ENCODE results near the gene FAM13A. TPM values are rescaled to one million over a fixed set of nuclear protein-coding genes. Genes with fewer than 3 reads are reported as not detected.

Gene FAM13A
- total and polyA plus RNA-seq, 2 of the 8 experiments (the other 6 are each of a cell fraction or from before 2014, with no cell fraction given): 7.1 to 16.5 TPM

DNA sequence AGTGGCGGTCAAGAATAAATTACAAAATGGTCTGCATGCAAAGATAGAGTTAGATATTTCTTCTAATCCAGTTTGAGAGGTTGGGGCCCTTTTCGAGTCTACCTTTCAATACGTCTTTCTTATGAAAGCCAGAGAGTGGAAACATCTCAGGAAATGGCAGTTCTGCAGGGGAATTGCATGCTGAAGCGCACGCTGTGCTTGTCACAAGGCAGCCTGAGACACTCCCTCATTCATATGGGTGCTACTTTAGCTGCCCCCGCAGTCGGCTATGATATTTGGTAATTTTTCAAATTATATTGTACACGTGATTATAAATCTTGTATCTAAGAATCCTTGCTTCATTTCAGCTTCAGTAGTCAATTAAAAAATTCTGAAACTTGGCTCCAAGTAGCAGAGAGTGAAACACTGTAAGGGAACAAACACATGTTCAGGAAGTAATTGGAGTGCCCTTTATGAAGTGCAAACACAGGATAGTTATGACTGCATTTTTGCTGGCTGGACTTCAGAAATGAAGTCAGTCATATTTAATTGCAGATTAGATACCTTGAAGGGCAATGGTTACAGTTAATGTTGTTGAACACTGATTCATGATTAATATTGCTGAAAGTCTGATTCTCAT lies 213.8 kb downstream of the FAM13A start:
- FAIRE-seq (no peak), DNase-seq (ENCODE audit: low read depth in 1 of 2, low spot score in 2 of 2) (no peak)
- H4K8ac ChIP-seq (ENCODE audit: extremely low read depth, insufficient read depth, low read length): no peak overlapping the region
- no peak overlapping the region for H3K27ac ChIP-seq (ENCODE audit: low read depth, low read length)
- no peak overlapping the region for H3K4me2 ChIP-seq (ENCODE audit: insufficient read depth in 1 of 2, low read depth in 2 of 2, low read length in 2 of 2)
- H3K4ac ChIP-seq (replicated peaks; ENCODE audit: insufficient read length, low read depth, low read length): no peak overlapping the region
- no peak overlapping the region for H2AFZ ChIP-seq (ENCODE audit: low read length)
- no peak overlapping the region for H4K91ac ChIP-seq (replicated peaks; ENCODE audit: insufficient read length, low read length)
- no peaks in the 10 kb centered on the region for H4K20me1 ChIP-seq (replicated peaks in 1 of 2; ENCODE audit: control insufficient read depth in 1 of 2, insufficient read depth in 2 of 2, low read length in 2 of 2)
- H3K79me1 ChIP-seq (ENCODE audit: low read depth, low read length): no peaks in the 10 kb centered on the region
- H3K79me2 ChIP-seq (ENCODE audit: control insufficient read depth in 1 of 2, insufficient read depth in 2 of 2, low read length in 2 of 2): no peaks in the 10 kb centered on the region
- H2BK15ac ChIP-seq (ENCODE audit: low read length): no peak overlapping the region
- TF ChIP-seq NRF1 (IDR thresholded peaks at IDR 0.05; ENCODE audit: low read depth, low read length) (no peak), NANOG (IDR thresholded peaks at IDR 0.05; ENCODE audit: insufficient read depth, low read depth, low read length, poor library complexity, severe bottlenecking) (no peak), RBBP5 (IDR thresholded peaks at IDR 0.05; ENCODE audit: borderline replicate concordance, low read depth, low read length) (no peak), SIRT6 (IDR thresholded peaks at IDR 0.05; ENCODE audit: low read length) (no peak), SP4 (IDR thresholded peaks at IDR 0.05; ENCODE audit: low read length) (no peak), FOSL1 (IDR thresholded peaks at IDR 0.05; ENCODE audit: insufficient read depth, low read depth, low read length) (no peak)
- no peak overlapping the region for H3K23ac ChIP-seq (ENCODE audit: insufficient read length)
- H3K27me3 ChIP-seq (replicated peaks in 1 of 4; ENCODE audit: control insufficient read depth in 3 of 4, extremely low read depth in 1 of 4, insufficient read depth in 3 of 4, low read length in 3 of 4): no peaks in the 10 kb centered on the region
- H3K14ac ChIP-seq (ENCODE audit: insufficient read length): no peak overlapping the region
- no peaks in the 10 kb centered on the region; a peak in 1 of 7 replicates for H3K4me1 ChIP-seq (replicated peaks in 1 of 4; ENCODE audit: control insufficient read depth in 3 of 4, insufficient read depth in 4 of 4, low read length in 3 of 4)
- no peak overlapping the region for H2AK5ac ChIP-seq (ENCODE audit: low read depth, low read length)
- ChIA-PET POLR2A (ENCODE audit: partially characterized antibody) (no interaction called here), CTCF (ENCODE audit: partially characterized antibody) (no interaction called here)
- no peak overlapping the region for H2BK5ac ChIP-seq (ENCODE audit: low read depth, low read length)
- no peak overlapping the region for H2BK12ac ChIP-seq (ENCODE audit: low read depth, low read length)
- H3K9ac ChIP-seq (replicated peaks in 1 of 4; ENCODE audit: extremely low read depth in 1 of 4, low read depth in 3 of 4, low read length in 3 of 4): no peak overlapping the region
- 89% methylated on average over 8 of the region's 8 CpGs; no CpG with 5 or more reads in 1 of the 2 experiments for WGBS, 2 experiments (ENCODE audit: extremely low coverage in 1 of 2, insufficient coverage in 1 of 2, insufficient read length in 1 of 2, insufficient replicate concordance in 2 of 2, low coverage in 1 of 2, low lambda C conversion rate in 2 of 2, missing lambda C conversion rate in 1 of 2)
- no peaks in the 10 kb centered on the region for H3K23me2 ChIP-seq (ENCODE audit: low read depth, low read length)
- H3K4me3 ChIP-seq (ENCODE audit: extremely low read depth in 1 of 4, insufficient read depth in 2 of 4, low read depth in 3 of 4, low read length in 4 of 4): no peak overlapping the region
- H3K56ac ChIP-seq (replicated peaks; ENCODE audit: insufficient read length, low read depth, low read length): no peak overlapping the region
- no peak overlapping the region for H3K18ac ChIP-seq (ENCODE audit: extremely low read depth, low read length)
- H2BK20ac ChIP-seq (ENCODE audit: low read length): no peak overlapping the region
- no peak overlapping the region for H4K5ac ChIP-seq (ENCODE audit: insufficient read length, low read depth, low read length)
- H2BK120ac ChIP-seq (replicated peaks; ENCODE audit: low read depth, low read length): no peak overlapping the region
- H3K36me3 ChIP-seq (ENCODE audit: control insufficient read depth in 2 of 4, insufficient read depth in 4 of 4, low read length in 3 of 4): no peaks in the 10 kb centered on the region
- H3K9me3 ChIP-seq (ENCODE audit: insufficient read depth in 2 of 2, low read depth in 1 of 2, low read length in 1 of 2): no peaks in the 10 kb centered on the region

Data from H1 (cell line).